ENCODE data around the gene GADL1. TPM values are rescaled to one million over a fixed set of nuclear protein-coding genes. Genes with fewer than 3 reads are reported as not detected.

GADL1 gene
- total and polyA plus RNA-seq, 2 donors, result 0.02 to 0.09 TPM

- peaks cover 4 to 14% of the 10 kb centered on the region in 2 donors for H3K4me1 ChIP-seq (ENCODE audit: control insufficient read depth in 2 of 2, insufficient read depth in 2 of 2, low read length in 2 of 2)
Measured at GRCh38 chr3:30677347-30677685, 217.1 kb downstream of the GADL1 start.

GRCh38 chr3:30676424-30677346, 217.8 kb downstream of the GADL1 start:
- H3K27ac ChIP-seq (ENCODE audit: low read depth in 1 of 2, low read length in 1 of 2), result no peak overlapping the region
- H3K27me3 ChIP-seq (ENCODE audit: control insufficient read depth in 2 of 2, insufficient read depth in 1 of 2, low read length in 1 of 2), result no peaks in the 10 kb centered on the region
- no peak for DNase-seq (ENCODE audit: low read depth in 6 of 9, low spot score in 9 of 9)
- WGBS, result 97% methylated on average over 4 of the region's 4 CpGs
- peaks cover 4 to 14% of the 10 kb centered on the region in 2 donors for H3K4me1 ChIP-seq (ENCODE audit: control insufficient read depth in 2 of 2, insufficient read depth in 2 of 2, low read length in 2 of 2)
- H3K36me3 ChIP-seq (ENCODE audit: control insufficient read depth in 2 of 2, insufficient read depth in 2 of 2, low read length in 1 of 2), result peaks cover 38 to 76% of the 10 kb centered on the region in 2 donors
- no peak overlapping the region for H3K4me3 ChIP-seq (ENCODE audit: low read length in 2 of 2)
- H3K9me3 ChIP-seq (ENCODE audit: control insufficient read depth in 2 of 2, insufficient read depth in 1 of 2, low read length in 1 of 2), result no peaks in the 10 kb centered on the region

More at GRCh38 chr3:30677347-30677685, 217.1 kb downstream of the GADL1 start:
- Histone ChIP-seq H3K9me3 (ENCODE audit: control insufficient read depth in 2 of 2, insufficient read depth in 1 of 2, low read length in 1 of 2) (no peaks in the 10 kb centered on the region), H3K36me3 (ENCODE audit: control insufficient read depth in 2 of 2, insufficient read depth in 2 of 2, low read length in 1 of 2) (peaks cover 32 to 70% of the 10 kb centered on the region in 2 donors), H3K4me3 (ENCODE audit: low read length in 2 of 2) (no peak overlapping the region), H3K27ac (ENCODE audit: low read depth in 1 of 2, low read length in 1 of 2) (no peak overlapping the region), H3K27me3 (ENCODE audit: control insufficient read depth in 2 of 2, insufficient read depth in 1 of 2, low read length in 1 of 2) (no peaks in the 10 kb centered on the region)
- no peak for DNase-seq (ENCODE audit: low read depth in 6 of 9, low spot score in 9 of 9)
- 96% methylated on average over 8 of the region's 8 CpGs for WGBS
